Karpas-422 (cell line): ENCODE data around the gene TMA7B. TPM values are rescaled to one million over a fixed set of nuclear protein-coding genes. Genes with fewer than 3 reads are reported as not detected.
"Not testable (repeated sequence)": the region's sequence is repeated elsewhere in the genome, so short reads cannot be mapped to it uniquely, and the experiment has no call there.

Experiments used
- DNase-seq: peaks from one replicate; pipeline ENCODE4 v3.0.0-alpha.2; 2015
- H2AFZ ChIP-seq: fragments of 200-600 bp; sonication (generic); 2 replicates; pipeline ENCODE4 v1.6.1; 2014; ENCODE audit warnings: antibody characterized with exemption, low read length, mixed read lengths
- H3K27ac ChIP-seq: fragments of 200-600 bp; sonication (generic); 2 replicates; pipeline ENCODE4 v1.5.1; 2014; ENCODE audit warnings: mild to moderate bottlenecking, low read length, moderate library complexity
- H3K27me3 ChIP-seq: fragments of 200-600 bp; sonication (generic); 2 replicates; pipeline ENCODE4 v1.6.1; 2014; ENCODE audit warnings: low read length, mixed read lengths
- H3K36me3 ChIP-seq: fragments of 200-600 bp; sonication (generic); 2 replicates; pipeline ENCODE4 v1.6.1; 2014; ENCODE audit warnings: low read length, mixed read lengths; ENCODE audit not compliant: insufficient read depth
- H3K4me1 ChIP-seq: fragments of 200-600 bp; sonication (generic); 2 replicates; pipeline ENCODE4 v1.6.1; 2014; ENCODE audit warnings: mild to moderate bottlenecking, low read length, mixed read lengths
- H3K4me2 ChIP-seq: fragments of 200-600 bp; sonication (generic); 2 replicates; pipeline ENCODE4 v1.6.1; 2014; ENCODE audit warnings: low read length, low read depth, mild to moderate bottlenecking; ENCODE audit not compliant: poor library complexity, severe bottlenecking
- H3K4me3 ChIP-seq: fragments of 200-600 bp; sonication (generic); 2 replicates; pipeline ENCODE4 v1.5.1; 2014; ENCODE audit warnings: mild to moderate bottlenecking, antibody characterized with exemption, low read length, mixed read lengths
- H3K79me2 ChIP-seq: fragments of 200-600 bp; sonication (generic); 2 replicates; pipeline ENCODE4 v1.6.1; 2014; ENCODE audit warnings: mild to moderate bottlenecking, low read length, mixed read lengths
- H3K9ac ChIP-seq: fragments of 200-600 bp; sonication (generic); 2 replicates; pipeline ENCODE4 v1.6.0; 2014; ENCODE audit warnings: low read length
- H3K9me2 ChIP-seq: fragments of 200-600 bp; sonication (generic), shearing (Covaris generic); replicated peaks from 2 replicates; pipeline ENCODE4 v1.6.0; 2014; ENCODE audit warnings: mild to moderate bottlenecking, low read length, moderate library complexity; ENCODE audit not compliant: insufficient read depth
- H3K9me3 ChIP-seq: fragments of 300-700, 200-600 bp; sonication (generic); 2 replicates; pipeline ENCODE4 v1.6.1; 2014; ENCODE audit warnings: low read length, mixed read lengths
- H4K20me1 ChIP-seq: fragments of 200-600 bp; sonication (generic); 2 replicates; pipeline ENCODE4 v1.6.1; 2014; ENCODE audit warnings: mild to moderate bottlenecking, antibody characterized with exemption, low read length, low read depth; ENCODE audit not compliant: insufficient read depth
- total RNA-seq: library from RNA; depleted of rRNA; stranded (reverse); fragments of >200 nt; shearing (Covaris generic); gene quantifications from 2 replicates; pipeline ENCODE4 v1.2.3, GENCODE V29; 2014; ENCODE audit warnings: low replicate concordance

Gene TMA7B
- total RNA-seq, 1 experiment from 2014 or later = not detected

DNA sequence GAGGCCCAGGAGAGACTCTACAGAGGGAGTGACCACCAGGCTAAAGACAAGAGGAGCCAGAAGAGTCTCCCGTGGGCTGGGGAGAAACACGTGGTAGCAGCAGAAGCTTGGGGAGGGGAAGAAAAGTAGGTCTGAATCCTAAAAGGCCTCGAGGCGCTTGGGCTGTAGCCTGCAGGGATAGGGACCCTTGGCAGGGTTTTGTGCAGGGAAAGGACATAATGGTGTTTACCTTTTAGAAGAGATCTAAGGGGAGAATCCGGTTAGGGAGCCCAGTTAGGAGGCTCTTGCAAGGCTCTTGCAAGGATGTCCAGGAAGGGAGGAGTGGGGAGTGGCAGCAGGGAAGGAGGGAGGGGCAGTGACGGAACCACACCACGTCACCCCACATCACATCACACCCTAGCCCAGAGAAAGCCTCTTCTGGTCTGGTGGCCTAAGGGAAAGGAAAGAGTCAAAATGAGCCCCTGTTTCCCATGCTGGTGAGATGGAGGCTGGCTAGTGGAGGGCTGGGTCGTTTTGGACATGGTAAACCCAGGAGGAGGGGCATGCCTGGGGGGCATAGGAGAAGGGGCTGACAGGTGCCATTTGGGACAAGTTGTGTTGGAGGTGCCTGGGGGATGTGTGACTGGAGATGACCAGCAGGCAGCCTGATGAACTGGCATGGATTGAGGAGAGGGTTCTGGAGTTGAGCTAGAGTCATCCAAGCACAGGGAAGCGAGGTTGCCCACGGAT lies 28.4 kb downstream of the TMA7B start:
- H3K27ac ChIP-seq = no peak overlapping the region
- H3K9me3 ChIP-seq = no peaks in the 10 kb centered on the region
- H3K79me2 ChIP-seq = no peaks in the 10 kb centered on the region
- H2AFZ ChIP-seq = no peak overlapping the region
- no peaks in the 10 kb centered on the region for H3K4me1 ChIP-seq
- H3K9ac ChIP-seq = no peak overlapping the region
- no peaks in the 10 kb centered on the region for H3K27me3 ChIP-seq
- DNase-seq = no peak
- H3K9me2 ChIP-seq = no peaks in the 10 kb centered on the region
- no peaks in the 10 kb centered on the region for H3K36me3 ChIP-seq
- no peaks in the 10 kb centered on the region for H4K20me1 ChIP-seq
- no peak overlapping the region for H3K4me3 ChIP-seq
- no peak overlapping the region for H3K4me2 ChIP-seq

DNA sequence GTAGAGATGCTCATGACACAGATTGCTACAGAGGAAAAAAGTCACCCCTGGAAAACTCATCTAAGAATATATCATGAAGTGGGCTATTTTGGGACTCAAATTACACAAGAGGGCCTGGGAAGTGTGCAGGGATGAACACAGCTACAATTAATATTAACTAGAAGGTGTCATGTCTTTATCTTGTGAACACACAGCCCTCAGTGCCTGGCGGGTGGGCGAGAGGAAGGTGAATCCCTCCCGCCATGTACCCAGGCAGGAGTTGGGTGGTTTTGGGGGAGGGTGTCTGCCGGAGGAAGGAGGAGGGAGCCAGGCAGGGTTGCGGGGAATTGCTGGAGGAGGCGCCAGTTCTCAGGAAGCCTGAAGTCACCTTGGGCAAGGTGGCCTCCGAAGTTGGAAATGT lies 29.4 kb downstream of the TMA7B start:
- Histone ChIP-seq H4K20me1 (no peaks in the 10 kb centered on the region), H3K27me3 (no peaks in the 10 kb centered on the region), H3K36me3 (no peaks in the 10 kb centered on the region), H3K4me2 (no peak overlapping the region), H3K9me2 (no peaks in the 10 kb centered on the region), H3K4me3 (no peak overlapping the region), H3K9me3 (no peaks in the 10 kb centered on the region), H3K9ac (no peak overlapping the region), H3K27ac (no peak overlapping the region), H3K4me1 (no peaks in the 10 kb centered on the region), H3K79me2 (no peaks in the 10 kb centered on the region), H2AFZ (no peak overlapping the region)
- DNase-seq = no peak

DNA sequence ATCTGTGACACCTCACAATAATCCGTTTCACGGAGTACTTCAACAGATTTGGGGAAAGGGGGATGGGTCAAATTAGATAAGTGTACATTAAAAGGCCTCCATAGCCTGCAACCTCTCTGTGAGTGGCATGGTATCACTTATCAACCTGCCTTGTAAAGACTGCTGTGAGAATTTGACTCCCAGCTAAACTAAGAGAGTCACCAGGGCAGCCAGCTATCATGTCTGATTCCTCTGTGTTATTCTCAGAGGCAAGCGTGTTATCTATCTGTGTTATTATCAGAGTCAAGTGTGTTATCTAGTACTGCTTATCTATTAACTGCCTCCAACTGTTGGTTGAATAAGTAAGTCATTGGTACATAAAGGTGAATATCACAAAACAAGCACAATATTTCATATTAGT lies 30.5 kb downstream of the TMA7B start:
- Histone ChIP-seq H3K9me2 (no peaks in the 10 kb centered on the region), H3K36me3 (no peaks in the 10 kb centered on the region), H2AFZ (no peak overlapping the region)

DNA sequence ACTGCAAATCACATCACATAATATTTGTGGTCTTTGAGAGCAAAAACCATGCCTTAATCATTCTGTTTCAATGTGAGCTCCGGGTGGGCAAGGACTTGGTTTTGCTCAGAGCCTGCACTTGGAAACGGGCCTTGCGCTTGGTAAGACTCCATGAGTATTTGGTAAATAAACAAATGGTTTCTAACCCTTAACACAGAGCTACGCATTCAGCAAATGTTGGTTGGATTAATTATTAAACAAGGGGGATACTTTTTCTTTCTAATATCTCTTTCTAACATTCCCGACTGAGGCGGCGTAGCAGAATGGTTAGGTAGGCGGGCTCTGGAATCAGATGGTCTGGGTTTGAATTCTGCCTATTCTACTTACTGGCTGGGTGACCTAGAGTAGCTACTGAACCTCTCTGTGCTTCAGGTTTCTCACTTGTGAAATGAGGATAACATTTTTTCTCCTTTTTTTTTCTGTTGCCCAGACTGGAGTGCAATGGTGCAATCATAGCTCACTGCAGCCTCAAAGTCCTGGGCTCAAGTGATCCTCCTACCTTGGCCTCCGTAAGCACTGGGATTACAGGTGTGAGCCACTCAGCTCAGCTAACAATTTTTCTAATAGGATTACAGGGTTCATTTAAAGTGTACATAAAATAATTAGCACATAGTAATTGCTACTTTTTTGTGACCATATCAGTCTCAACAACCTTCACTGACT lies 31.1 kb downstream of the TMA7B start:
- no peaks in the 10 kb centered on the region for H3K79me2 ChIP-seq
- no peak overlapping the region for H3K9ac ChIP-seq
- no peak for DNase-seq
- H3K27ac ChIP-seq = no peak overlapping the region
- H2AFZ ChIP-seq = no peak overlapping the region
- H3K36me3 ChIP-seq = no peaks in the 10 kb centered on the region
- H3K4me1 ChIP-seq = no peaks in the 10 kb centered on the region
- no peaks in the 10 kb centered on the region for H4K20me1 ChIP-seq
- no peak overlapping the region for H3K4me3 ChIP-seq
- no peaks in the 10 kb centered on the region for H3K27me3 ChIP-seq
- no peaks in the 10 kb centered on the region for H3K9me2 ChIP-seq
- H3K4me2 ChIP-seq = no peak overlapping the region
- no peaks in the 10 kb centered on the region for H3K9me3 ChIP-seq

More for the DNA sequence above, 30.5 kb downstream of the TMA7B start:
- Histone ChIP-seq H3K27ac (no peak overlapping the region), H3K4me3 (no peak overlapping the region), H3K79me2 (no peaks in the 10 kb centered on the region), H3K4me2 (no peak overlapping the region), H3K27me3 (no peaks in the 10 kb centered on the region), H4K20me1 (no peaks in the 10 kb centered on the region), H3K4me1 (no peaks in the 10 kb centered on the region), H3K9me3 (no peaks in the 10 kb centered on the region), H3K9ac (no peak overlapping the region)
- DNase-seq = no peak

DNA sequence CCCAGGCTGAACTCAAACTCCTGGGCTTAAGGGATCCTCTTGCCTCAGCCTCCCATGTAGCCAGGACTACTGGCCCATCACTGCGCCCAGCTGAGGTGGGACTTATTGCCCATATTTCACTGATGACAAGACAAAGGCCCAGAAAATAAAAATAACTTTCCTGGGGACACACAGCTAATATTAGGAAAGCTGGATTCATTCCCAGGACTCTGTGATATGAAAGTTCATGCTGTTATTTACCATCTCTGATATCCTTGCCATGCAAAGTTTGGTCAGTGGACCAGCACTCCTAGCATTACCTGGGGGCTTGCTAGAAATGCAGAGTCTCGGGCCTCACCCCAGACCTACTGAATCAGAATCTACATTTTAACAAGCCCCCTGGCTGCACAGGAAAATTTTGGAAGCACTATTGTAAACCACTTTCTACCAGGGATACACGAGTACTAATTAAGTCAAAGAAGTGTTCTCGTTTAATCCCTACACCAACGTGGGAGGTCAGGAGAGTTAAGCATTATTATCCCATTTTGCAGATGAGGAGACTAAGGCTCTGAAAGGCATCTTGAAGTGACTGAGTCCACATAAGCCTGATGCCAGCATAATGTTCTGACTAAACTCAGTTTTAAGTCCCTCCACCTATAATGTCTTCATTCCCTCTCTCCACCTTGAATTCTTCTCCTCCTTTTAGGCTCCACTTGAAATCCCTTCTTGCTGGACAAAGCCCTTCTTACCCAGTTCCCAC lies 32.1 kb downstream of the TMA7B start:
- H3K9me2 ChIP-seq = no peaks in the 10 kb centered on the region
- H2AFZ ChIP-seq = no peak overlapping the region
- no peak overlapping the region for H3K27ac ChIP-seq
- no peak overlapping the region for H3K4me3 ChIP-seq
- no peaks in the 10 kb centered on the region for H3K4me1 ChIP-seq
- no peak overlapping the region for H3K9ac ChIP-seq
- H3K4me2 ChIP-seq = no peak overlapping the region
- H3K79me2 ChIP-seq = no peaks in the 10 kb centered on the region
- no peaks in the 10 kb centered on the region for H3K36me3 ChIP-seq
- DNase-seq = no peak
- H4K20me1 ChIP-seq = no peaks in the 10 kb centered on the region
- H3K27me3 ChIP-seq = no peaks in the 10 kb centered on the region
- H3K9me3 ChIP-seq = no peaks in the 10 kb centered on the region

DNA sequence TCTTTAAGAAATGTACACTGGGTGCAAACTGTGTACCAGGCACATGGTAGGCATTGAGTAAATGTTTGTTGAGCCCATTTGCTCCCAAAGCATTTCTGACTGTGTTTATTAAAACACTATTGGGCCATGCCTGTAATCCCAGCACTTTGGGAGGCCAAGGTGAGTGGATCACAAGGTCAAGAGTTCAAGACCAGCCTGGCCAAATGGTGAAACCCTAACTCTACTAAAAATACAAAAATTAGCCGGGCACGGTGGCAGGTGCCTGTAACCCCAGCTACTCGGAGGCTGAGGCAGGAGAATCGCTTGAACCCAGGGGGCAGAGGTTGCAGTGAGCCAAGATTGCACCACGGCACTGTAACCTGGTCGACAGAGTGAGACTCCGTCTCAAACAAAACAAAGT lies 32.7 kb downstream of the TMA7B start:
- H3K27me3 ChIP-seq, H3K4me3 ChIP-seq, H3K9me2 ChIP-seq, H4K20me1 ChIP-seq, H3K36me3 ChIP-seq, DNase-seq, H2AFZ ChIP-seq, H3K79me2 ChIP-seq, H3K27ac ChIP-seq, H3K4me2 ChIP-seq, H3K4me1 ChIP-seq, H3K9me3 ChIP-seq, H3K9ac ChIP-seq: not testable (repeated sequence)

DNA sequence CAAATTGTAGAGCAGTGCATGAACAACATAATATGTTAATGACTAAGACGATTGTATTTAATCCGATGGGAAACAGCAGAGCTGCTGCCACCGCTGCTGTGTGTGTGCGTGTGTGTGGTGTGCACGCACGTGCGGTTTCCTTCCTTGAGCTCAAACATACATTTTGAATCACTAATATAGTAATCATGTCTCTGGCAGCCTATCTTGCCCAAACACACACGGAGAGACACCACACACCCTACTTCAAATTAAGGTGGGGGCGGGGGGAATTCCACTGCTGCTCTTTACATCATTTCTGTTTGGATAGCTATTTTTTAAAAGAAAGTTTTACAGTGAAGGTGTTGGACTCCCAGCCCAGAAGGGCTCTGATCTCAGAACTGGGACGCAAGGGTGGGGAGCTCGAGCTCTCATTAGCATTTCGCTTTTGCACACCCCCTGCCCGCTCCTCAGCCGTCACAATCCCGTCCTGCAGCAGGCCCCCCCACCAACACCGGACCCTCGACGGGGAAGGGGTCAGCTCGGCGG lies 33.9 kb downstream of the TMA7B start:
- H3K9me3 ChIP-seq = no peaks in the 10 kb centered on the region
- no peaks in the 10 kb centered on the region for H3K27me3 ChIP-seq
- H3K4me3 ChIP-seq = no peak overlapping the region
- H2AFZ ChIP-seq = no peak overlapping the region
- DNase-seq = no peak
- H4K20me1 ChIP-seq = no peaks in the 10 kb centered on the region
- H3K79me2 ChIP-seq = no peaks in the 10 kb centered on the region
- H3K9ac ChIP-seq = no peak overlapping the region
- no peaks in the 10 kb centered on the region for H3K4me1 ChIP-seq
- no peak overlapping the region for H3K4me2 ChIP-seq
- no peak overlapping the region for H3K27ac ChIP-seq
- no peaks in the 10 kb centered on the region for H3K36me3 ChIP-seq
- no peaks in the 10 kb centered on the region for H3K9me2 ChIP-seq
